D721Med (cell line): ENCODE results near the gene PPP1R9A.

Experiments
- DNase-seq: peaks from one replicate; pipeline ENCODE4 v3.0.0; 2011; ENCODE audit warnings: low spot score; ENCODE audit not compliant: insufficient read length
- FAIRE-seq: peaks from 2 replicates; lab custom pipeline; 2011; peaks lifted over from hg19 to GRCh38; lab: Jason Lieb, UNC
- CTCF ChIP-seq: IDR thresholded peaks from 2 replicates; pipeline ENCODE4 v1.5.1; 2012; ENCODE audit warnings: mild to moderate bottlenecking, control low read depth; ENCODE audit not compliant: insufficient read depth; ENCODE audit errors: missing control alignments

Gene PPP1R9A

GRCh38 chr7:95327356-95327755, 420.0 kb downstream of the PPP1R9A start:
- FAIRE-seq (peak; percentile 21), DNase-seq (no peak)
- peak; percentile 7 for TF ChIP-seq CTCF

GRCh38 chr7:95330204-95330960, 423.0 kb downstream of the PPP1R9A start:
- FAIRE-seq = no peak

GRCh38 chr7:95330961-95331337, 423.6 kb downstream of the PPP1R9A start:
- no peak for TF ChIP-seq CTCF
- FAIRE-seq (no peak), DNase-seq (no peak)

More at GRCh38 chr7:95330204-95330960, 423.0 kb downstream of the PPP1R9A start:
- TF ChIP-seq CTCF = no peak
- no peak for DNase-seq

- TF ChIP-seq CTCF = no peak
- DNase-seq (no peak), FAIRE-seq (no peak)
These were observed 427.1 kb downstream of the PPP1R9A start for GRCh38 chr7:95334447-95334846.

GRCh38 chr7:95335093-95335492, 427.7 kb downstream of the PPP1R9A start:
- FAIRE-seq (no peak), DNase-seq (no peak)
- no peak for TF ChIP-seq CTCF

- DNase-seq (no peak), FAIRE-seq (no peak)
- no peak for TF ChIP-seq CTCF
These were observed 431.4 kb downstream of the PPP1R9A start for GRCh38 chr7:95338832-95339231.

- no peak for TF ChIP-seq CTCF
- DNase-seq (no peak), FAIRE-seq (no peak)
These were observed 433.1 kb downstream of the PPP1R9A start for GRCh38 chr7:95340491-95340890.
